ENCODE measurements around the gene FRMD3. TPM values are rescaled to one million over a fixed set of nuclear protein-coding genes. Genes with fewer than 3 reads are reported as not detected.

The FRMD3 gene
- total RNA-seq, 1 donor from 2014 or later: 0.34 TPM

DNA sequence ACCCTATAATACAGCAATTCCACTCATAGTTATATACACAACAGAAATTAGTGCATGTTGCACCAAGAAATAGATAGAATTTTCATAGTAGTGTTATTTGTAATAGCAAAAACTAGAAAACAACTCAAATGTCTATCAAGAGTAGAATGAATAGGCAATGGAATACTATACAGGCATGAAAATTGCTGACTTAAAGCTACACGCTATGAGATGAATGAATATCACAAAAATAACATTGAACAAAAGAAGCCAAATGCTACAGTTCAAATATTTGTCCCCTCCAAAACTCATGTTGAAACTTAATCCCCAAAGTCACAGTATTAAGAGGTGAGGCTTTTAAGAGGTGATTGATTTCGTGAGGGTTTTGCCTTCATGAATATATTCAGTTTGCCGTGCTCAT is 215.1 kb downstream of the FRMD3 start:
- intact Hi-C loops (cut with micrococcal nuclease): no loop called here
- no peaks in the 10 kb centered on the region for H3K36me3 Mint-ChIP-seq (ENCODE audit: low read depth)
- H3K4me3 Mint-ChIP-seq (ENCODE audit: low read depth): no peak overlapping the region
- no peak overlapping the region for H3K27ac Mint-ChIP-seq
- no peak for DNase-seq (ENCODE audit: low spot score)
- no peaks in the 10 kb centered on the region for H3K4me1 Mint-ChIP-seq (ENCODE audit: low read depth)
- peaks cover 2% of the 10 kb centered on the region for H3K27me3 Mint-ChIP-seq (ENCODE audit: low read depth)
- H3K9me3 Mint-ChIP-seq: no peaks in the 10 kb centered on the region

DNA sequence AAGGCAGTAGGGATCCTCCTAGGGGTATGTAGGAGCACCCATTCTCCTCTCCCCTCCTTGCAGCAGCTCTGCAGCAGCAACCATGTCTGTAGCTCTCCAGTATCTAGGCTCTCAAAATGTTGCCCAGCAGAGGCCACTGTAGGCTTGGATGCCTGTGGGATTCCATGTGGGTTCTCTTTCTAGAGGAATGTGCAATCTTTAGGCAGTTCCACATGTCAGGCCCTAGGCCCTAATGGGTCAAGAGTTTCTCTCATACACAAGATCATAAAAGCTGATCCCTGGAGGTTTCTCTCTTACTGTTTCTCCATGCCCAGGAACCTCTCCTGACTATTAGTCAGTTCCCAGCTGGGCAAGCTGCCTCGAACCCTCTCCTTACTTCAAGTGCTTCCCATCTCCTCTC is 215.8 kb downstream of the FRMD3 start:
- H3K36me3 Mint-ChIP-seq (ENCODE audit: low read depth): no peaks in the 10 kb centered on the region
- no peak for DNase-seq (ENCODE audit: low spot score)
- no peaks in the 10 kb centered on the region for H3K4me1 Mint-ChIP-seq (ENCODE audit: low read depth)
- peaks cover 2% of the 10 kb centered on the region for H3K27me3 Mint-ChIP-seq (ENCODE audit: low read depth)
- H3K4me3 Mint-ChIP-seq (ENCODE audit: low read depth): no peak overlapping the region
- no peak overlapping the region for H3K27ac Mint-ChIP-seq
- intact Hi-C loops (cut with micrococcal nuclease): no loop called here
- H3K9me3 Mint-ChIP-seq: no peaks in the 10 kb centered on the region

DNA sequence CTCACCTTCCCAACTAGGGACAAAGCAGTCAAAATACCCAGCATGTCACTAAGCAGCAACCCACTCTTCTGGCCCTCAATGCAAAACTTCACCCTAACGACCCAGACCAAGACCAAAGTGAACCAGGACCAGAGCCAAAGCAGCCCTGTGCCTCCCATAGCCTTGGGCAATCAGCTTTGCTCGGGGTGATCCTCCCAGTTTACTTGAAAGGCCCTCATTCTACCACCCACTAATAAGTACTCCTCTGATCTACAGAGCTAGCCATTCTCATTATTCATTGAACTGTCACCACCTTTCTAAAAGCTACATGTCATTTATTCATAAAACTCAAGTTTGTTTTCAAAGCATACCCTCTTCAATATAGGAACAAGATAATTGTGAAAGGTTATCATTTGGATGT is 221.0 kb downstream of the FRMD3 start:
- H3K4me3 Mint-ChIP-seq (ENCODE audit: low read depth): no peak overlapping the region
- H3K27ac Mint-ChIP-seq: no peak overlapping the region
- no peaks in the 10 kb centered on the region for H3K4me1 Mint-ChIP-seq (ENCODE audit: low read depth)
- intact Hi-C loops (cut with micrococcal nuclease): no loop called here
- no peaks in the 10 kb centered on the region for H3K36me3 Mint-ChIP-seq (ENCODE audit: low read depth)
- no peaks in the 10 kb centered on the region for H3K9me3 Mint-ChIP-seq
- H3K27me3 Mint-ChIP-seq (ENCODE audit: low read depth): peaks cover 2% of the 10 kb centered on the region
- DNase-seq (ENCODE audit: low spot score): no peak

DNA sequence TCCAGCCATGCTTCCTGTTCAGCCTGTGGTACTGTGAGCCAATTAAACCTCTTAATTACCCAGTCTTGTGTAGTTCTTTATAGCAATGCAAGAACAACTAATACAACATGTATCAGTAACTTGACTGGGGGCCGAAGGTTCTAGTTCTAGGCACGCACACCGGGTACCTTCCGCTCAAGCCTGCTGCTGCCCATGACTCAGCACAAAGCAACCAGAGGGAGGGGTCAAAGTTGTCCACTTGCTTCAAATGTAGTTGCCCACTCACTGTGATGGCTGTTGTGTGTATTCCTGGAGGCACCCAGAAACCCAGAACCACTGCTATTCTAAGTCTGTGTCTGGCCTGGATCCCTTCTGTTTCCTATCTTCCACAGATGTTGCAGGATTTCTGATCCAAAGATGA is 222.6 kb downstream of the FRMD3 start:
- Mint-ChIP-seq H3K27me3 (ENCODE audit: low read depth) (peaks cover 2% of the 10 kb centered on the region), H3K36me3 (ENCODE audit: low read depth) (no peaks in the 10 kb centered on the region), H3K4me3 (ENCODE audit: low read depth) (no peak overlapping the region), H3K9me3 (no peaks in the 10 kb centered on the region), H3K27ac (no peak overlapping the region), H3K4me1 (ENCODE audit: low read depth) (no peaks in the 10 kb centered on the region)
- DNase-seq (ENCODE audit: low spot score): no peak
- intact Hi-C loops (cut with micrococcal nuclease): no loop called here

DNA sequence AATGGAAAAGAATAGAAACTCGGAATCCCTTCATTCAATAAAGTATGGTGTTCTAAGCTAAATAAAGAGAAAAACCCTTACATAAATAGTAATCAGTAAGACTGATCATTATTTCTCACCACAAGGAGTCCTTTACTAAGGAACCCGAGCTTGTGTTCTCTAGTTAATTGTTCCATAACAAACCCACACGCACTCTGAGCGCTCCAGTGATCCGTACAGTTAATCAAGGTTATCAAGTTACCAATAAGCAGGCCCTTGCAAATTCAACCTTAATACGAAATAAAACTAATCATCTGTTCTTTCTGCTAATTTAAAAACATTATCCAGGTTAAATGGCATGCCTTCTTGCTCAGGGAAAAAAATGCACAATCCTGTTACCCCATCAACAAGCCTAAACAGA is 224.4 kb downstream of the FRMD3 start:
- intact Hi-C loops (cut with micrococcal nuclease): no loop called here
- peaks cover 2% of the 10 kb centered on the region for H3K27me3 Mint-ChIP-seq (ENCODE audit: low read depth)
- no peaks in the 10 kb centered on the region for H3K4me1 Mint-ChIP-seq (ENCODE audit: low read depth)
- H3K36me3 Mint-ChIP-seq (ENCODE audit: low read depth): no peaks in the 10 kb centered on the region
- H3K4me3 Mint-ChIP-seq (ENCODE audit: low read depth): no peak overlapping the region
- no peak overlapping the region for H3K27ac Mint-ChIP-seq
- H3K9me3 Mint-ChIP-seq: no peaks in the 10 kb centered on the region
- DNase-seq (ENCODE audit: low spot score): no peak

DNA sequence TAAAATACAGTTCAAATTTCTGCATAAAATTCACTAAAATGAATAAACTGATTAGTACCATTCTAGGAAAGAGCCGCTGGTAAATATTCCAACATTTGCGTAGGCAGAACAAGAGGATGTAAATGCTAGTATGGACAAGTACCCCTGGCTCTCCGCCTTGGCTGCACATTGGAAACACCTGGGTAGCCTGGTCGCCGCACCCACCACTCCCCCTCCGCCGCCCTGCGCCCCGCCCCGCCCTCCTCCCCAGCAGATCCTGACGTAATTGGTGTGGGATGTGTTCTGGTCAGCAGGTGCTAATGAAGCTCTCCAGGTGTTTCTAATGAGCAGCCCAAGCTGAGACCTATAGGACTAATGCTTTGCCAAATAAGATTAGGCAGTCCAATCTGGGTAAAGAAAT is 225.7 kb downstream of the FRMD3 start:
- no peak overlapping the region for H3K27ac Mint-ChIP-seq

DNA sequence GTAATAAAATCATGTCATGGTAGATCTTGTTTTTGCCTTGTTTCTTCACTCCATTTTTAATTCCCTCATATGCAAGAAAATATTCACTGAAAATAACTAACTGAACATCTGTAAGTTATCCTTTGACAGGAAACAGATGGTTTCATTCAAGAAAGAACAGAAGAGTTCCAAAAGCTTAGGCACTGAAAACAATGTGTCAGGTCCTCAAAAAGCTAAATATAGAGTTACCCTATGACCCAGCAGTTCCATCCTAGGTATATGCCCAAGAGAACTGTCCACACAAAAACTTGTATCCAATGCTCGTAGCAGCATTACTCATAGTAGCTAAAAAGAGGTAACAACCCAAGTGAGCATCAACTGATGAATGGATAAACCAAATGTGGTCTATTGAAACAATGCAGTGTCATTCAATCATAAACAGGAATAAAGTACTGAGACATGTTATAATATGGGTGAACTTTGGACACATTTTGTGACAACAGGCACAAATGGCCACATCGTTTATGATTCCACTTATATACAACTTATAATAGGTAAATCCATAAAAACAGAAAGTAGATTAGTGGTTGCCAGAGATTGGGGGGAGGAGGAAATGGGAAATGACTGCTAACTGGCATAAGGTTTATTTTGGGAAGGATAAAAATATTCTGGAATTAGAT is 231.0 kb downstream of the FRMD3 start:
- H3K27ac Mint-ChIP-seq: no peak overlapping the region
- no peak for DNase-seq (ENCODE audit: low spot score)
- H3K36me3 Mint-ChIP-seq (ENCODE audit: low read depth): no peaks in the 10 kb centered on the region
- no peaks in the 10 kb centered on the region for H3K9me3 Mint-ChIP-seq
- no peak overlapping the region for H3K4me3 Mint-ChIP-seq (ENCODE audit: low read depth)
- intact Hi-C loops (cut with micrococcal nuclease): no loop called here
- no peaks in the 10 kb centered on the region for H3K27me3 Mint-ChIP-seq (ENCODE audit: low read depth)
- H3K4me1 Mint-ChIP-seq (ENCODE audit: low read depth): no peaks in the 10 kb centered on the region

More for the DNA sequence above, 225.7 kb downstream of the FRMD3 start:
- H3K4me1 Mint-ChIP-seq (ENCODE audit: low read depth): no peaks in the 10 kb centered on the region
- DNase-seq (ENCODE audit: low spot score): no peak
- no peaks in the 10 kb centered on the region for H3K9me3 Mint-ChIP-seq
- no peak overlapping the region for H3K4me3 Mint-ChIP-seq (ENCODE audit: low read depth)
- no peaks in the 10 kb centered on the region for H3K36me3 Mint-ChIP-seq (ENCODE audit: low read depth)
- no peaks in the 10 kb centered on the region for H3K27me3 Mint-ChIP-seq (ENCODE audit: low read depth)
- intact Hi-C loops (cut with micrococcal nuclease): no loop called here

DNA sequence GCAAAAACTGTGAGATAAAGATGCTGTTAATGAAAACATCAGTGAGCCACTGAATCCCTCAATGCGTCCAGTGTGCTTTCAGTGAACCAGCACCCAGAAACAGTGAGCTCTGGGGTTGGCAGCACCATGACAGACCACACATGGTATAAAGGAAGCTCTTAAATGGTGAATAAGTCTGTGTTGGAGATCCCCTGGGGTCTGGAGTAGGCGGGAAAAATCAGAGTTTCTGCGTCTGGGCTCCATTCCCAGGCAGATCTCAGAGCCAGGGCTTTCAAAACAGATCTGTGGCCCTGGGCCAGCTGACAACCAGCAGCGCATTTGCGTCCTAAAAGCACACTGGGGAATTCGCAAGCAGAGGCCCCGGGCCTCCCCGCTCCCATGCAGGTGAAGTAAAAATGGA is 233.5 kb downstream of the FRMD3 start:
- Mint-ChIP-seq H3K27me3 (ENCODE audit: low read depth) (no peaks in the 10 kb centered on the region), H3K4me3 (ENCODE audit: low read depth) (no peak overlapping the region), H3K9me3 (no peaks in the 10 kb centered on the region), H3K27ac (no peak overlapping the region), H3K4me1 (ENCODE audit: low read depth) (no peaks in the 10 kb centered on the region), H3K36me3 (ENCODE audit: low read depth) (no peaks in the 10 kb centered on the region)
- intact Hi-C loops (cut with micrococcal nuclease): no loop called here
- DNase-seq (ENCODE audit: low spot score): no peak

DNA sequence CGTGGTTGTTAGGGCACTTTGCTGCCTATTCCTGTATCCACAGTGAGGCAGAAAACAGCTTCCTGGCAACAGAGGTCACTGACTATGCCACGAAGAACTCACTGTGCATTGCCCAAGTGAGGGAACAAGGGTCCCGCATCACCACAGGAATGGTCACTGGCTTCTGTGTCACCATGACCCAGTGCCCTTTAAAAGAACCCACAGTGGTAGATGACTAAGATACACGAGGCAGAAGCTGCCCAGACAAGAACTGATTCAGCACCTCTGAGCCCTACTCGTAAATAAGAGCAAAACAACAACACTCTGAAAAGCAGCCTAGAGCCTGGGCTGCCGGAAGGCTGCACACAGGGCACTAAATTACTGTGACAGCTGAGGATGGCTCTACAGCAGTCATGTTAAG is 238.6 kb downstream of the FRMD3 start:
- no peak overlapping the region for H3K27ac Mint-ChIP-seq
- no peaks in the 10 kb centered on the region for H3K27me3 Mint-ChIP-seq (ENCODE audit: low read depth)
- H3K36me3 Mint-ChIP-seq (ENCODE audit: low read depth): no peaks in the 10 kb centered on the region
- H3K4me1 Mint-ChIP-seq (ENCODE audit: low read depth): no peaks in the 10 kb centered on the region
- no peak for DNase-seq (ENCODE audit: low spot score)
- no peak overlapping the region for H3K4me3 Mint-ChIP-seq (ENCODE audit: low read depth)
- intact Hi-C loops (cut with micrococcal nuclease): no loop called here
- no peaks in the 10 kb centered on the region for H3K9me3 Mint-ChIP-seq

DNA sequence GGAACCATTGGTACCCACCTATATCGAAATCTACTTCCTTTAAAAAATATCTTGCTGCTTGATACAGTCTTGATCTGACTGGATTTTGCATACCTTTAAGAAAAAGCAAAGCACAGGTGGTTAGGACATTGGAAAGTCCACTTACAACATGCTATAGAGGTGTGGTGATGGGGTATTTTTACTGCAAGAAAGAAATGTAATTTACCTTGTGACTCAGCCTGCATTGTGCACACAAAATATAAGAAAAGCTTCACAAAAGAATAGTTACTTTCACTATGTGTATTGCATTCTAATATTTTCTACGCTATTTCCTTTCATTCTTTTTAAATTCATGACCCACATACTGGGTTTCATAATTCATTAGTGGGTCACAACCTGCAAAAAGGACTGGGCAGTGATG is 239.1 kb downstream of the FRMD3 start:
- DNase-seq (ENCODE audit: low spot score): no peak
- H3K4me3 Mint-ChIP-seq (ENCODE audit: low read depth): no peak overlapping the region
- no peaks in the 10 kb centered on the region for H3K36me3 Mint-ChIP-seq (ENCODE audit: low read depth)
- no peaks in the 10 kb centered on the region for H3K27me3 Mint-ChIP-seq (ENCODE audit: low read depth)
- H3K4me1 Mint-ChIP-seq (ENCODE audit: low read depth): no peaks in the 10 kb centered on the region
- intact Hi-C loops (cut with micrococcal nuclease): no loop called here
- no peaks in the 10 kb centered on the region for H3K9me3 Mint-ChIP-seq
- no peak overlapping the region for H3K27ac Mint-ChIP-seq

DNA sequence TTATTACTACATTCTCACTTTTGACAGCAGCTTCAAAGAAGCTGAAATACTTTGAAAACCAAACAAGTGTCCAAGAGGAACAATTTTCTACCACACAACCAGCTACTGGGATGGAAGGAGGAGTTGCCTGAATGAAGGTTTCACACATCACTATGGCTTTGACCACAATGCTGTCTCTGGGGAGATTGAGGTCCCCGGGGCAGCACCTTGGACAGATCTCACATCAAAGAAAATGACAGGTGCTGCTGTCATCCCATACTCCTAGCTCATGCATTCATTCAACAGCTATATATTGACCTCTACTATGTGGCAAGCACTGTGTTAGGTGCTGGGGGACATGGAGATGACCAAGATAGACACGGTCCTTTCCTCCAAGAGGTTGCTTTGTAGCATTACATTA is 242.1 kb downstream of the FRMD3 start:
- no peaks in the 10 kb centered on the region for H3K36me3 Mint-ChIP-seq (ENCODE audit: low read depth)
- intact Hi-C loops (cut with micrococcal nuclease): no loop called here
- H3K27me3 Mint-ChIP-seq (ENCODE audit: low read depth): no peaks in the 10 kb centered on the region
- H3K27ac Mint-ChIP-seq: no peak overlapping the region
- H3K9me3 Mint-ChIP-seq: no peaks in the 10 kb centered on the region
- no peaks in the 10 kb centered on the region for H3K4me1 Mint-ChIP-seq (ENCODE audit: low read depth)
- H3K4me3 Mint-ChIP-seq (ENCODE audit: low read depth): no peak overlapping the region
- no peak for DNase-seq (ENCODE audit: low spot score)

DNA sequence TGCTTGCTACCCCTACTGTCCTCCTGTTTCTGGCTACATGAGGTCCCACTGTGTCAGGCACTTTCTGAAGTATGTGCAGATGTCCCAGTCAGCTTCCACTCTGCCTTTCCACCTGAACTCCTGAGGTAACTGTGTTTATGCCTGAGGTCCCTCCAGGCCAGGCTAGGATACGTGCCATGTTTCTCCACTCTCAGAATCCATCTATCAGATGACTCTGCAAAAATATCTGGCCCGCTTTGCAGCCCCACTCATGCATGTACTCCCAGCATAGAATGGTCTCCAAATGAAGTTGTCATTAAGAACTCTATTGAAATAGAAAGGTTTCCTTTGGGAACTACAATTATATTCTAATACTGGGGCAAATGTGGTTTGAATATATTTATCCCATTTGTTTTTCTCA is 243.4 kb downstream of the FRMD3 start:
- Mint-ChIP-seq H3K36me3 (ENCODE audit: low read depth) (no peaks in the 10 kb centered on the region), H3K27ac (no peak overlapping the region)

DNA sequence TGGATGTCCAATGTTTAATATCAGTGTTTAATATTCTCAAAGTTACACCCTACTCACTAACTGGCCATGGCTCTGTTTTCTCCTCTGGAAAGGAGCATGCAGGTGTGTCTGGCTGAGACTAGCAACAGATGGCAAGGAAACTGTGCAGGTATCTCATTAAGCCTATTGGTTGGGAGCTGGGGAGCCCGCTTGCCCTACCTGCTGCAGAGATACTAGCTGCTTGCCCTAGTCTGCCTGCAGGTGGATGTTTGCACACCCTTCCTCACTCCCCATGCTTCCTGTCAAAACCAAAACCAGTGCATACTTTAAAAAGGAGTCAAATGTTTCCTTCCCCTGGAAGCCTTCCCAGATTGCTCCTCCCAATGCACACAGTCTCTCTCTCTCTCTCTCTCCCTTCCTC is 247.0 kb downstream of the FRMD3 start:
- intact Hi-C loops (cut with micrococcal nuclease): no loop called here
- H3K27me3 Mint-ChIP-seq (ENCODE audit: low read depth): no peaks in the 10 kb centered on the region
- no peaks in the 10 kb centered on the region for H3K36me3 Mint-ChIP-seq (ENCODE audit: low read depth)
- H3K4me3 Mint-ChIP-seq (ENCODE audit: low read depth): no peak overlapping the region
- H3K27ac Mint-ChIP-seq: no peak overlapping the region
- H3K9me3 Mint-ChIP-seq: no peaks in the 10 kb centered on the region
- no peak for DNase-seq (ENCODE audit: low spot score)
- no peaks in the 10 kb centered on the region for H3K4me1 Mint-ChIP-seq (ENCODE audit: low read depth)

More for the DNA sequence above, 243.4 kb downstream of the FRMD3 start:
- intact Hi-C loops (cut with micrococcal nuclease): no loop called here
- Mint-ChIP-seq H3K4me1 (ENCODE audit: low read depth) (no peaks in the 10 kb centered on the region), H3K9me3 (no peaks in the 10 kb centered on the region), H3K27me3 (ENCODE audit: low read depth) (no peaks in the 10 kb centered on the region), H3K4me3 (ENCODE audit: low read depth) (no peak overlapping the region)
- DNase-seq (ENCODE audit: low spot score): no peak

DNA sequence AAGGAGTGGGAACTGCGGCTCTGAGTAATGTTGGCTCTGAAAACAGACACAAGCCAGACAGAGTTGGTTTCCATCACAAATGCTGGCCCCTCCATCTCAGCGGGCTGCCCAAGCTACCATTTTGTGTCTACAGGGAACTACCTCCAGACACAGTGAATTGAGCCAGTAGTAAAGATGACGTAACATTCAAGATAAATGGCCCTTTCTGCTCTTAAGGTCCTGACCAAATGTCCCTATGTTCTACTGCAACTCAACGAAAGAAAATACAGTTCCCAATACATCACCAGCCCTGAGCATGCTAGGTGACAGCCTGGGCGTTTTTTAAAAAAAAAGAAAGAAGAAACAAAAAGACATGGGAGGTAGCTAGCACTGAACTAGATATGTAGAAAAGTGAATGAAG is 247.5 kb downstream of the FRMD3 start:
- H3K9me3 Mint-ChIP-seq: no peaks in the 10 kb centered on the region
- no peaks in the 10 kb centered on the region for H3K27me3 Mint-ChIP-seq (ENCODE audit: low read depth)
- no peak overlapping the region for H3K4me3 Mint-ChIP-seq (ENCODE audit: low read depth)
- intact Hi-C loops (cut with micrococcal nuclease): no loop called here
- no peak for DNase-seq (ENCODE audit: low spot score)
- H3K4me1 Mint-ChIP-seq (ENCODE audit: low read depth): no peaks in the 10 kb centered on the region
- no peaks in the 10 kb centered on the region for H3K36me3 Mint-ChIP-seq (ENCODE audit: low read depth)
- H3K27ac Mint-ChIP-seq: no peak overlapping the region

Data from activated T-helper 2 cell treated with anti-CD3 and anti-CD28 coated beads, Interferon-gamma antibody, Interleukin-2, Interleukin-4, amounts not matched to agents 10 μg/mL and 5 μg/mL and 100 μg/mL, durations not matched to agents 14 hours and 24 hours and 36 hours (primary cell).